ENCODE results near the gene MAP3K6.

MAP3K6 gene

GRCh38 chr1:27400963-27401341, 34.2 kb upstream of the MAP3K6 start:
- TF ChIP-seq GATA1 (IDR thresholded peaks at IDR 0.05; ENCODE audit: low read depth, low read length) (no peak), POLR2A (IDR thresholded peaks at IDR 0.05; ENCODE audit: low read length) (no peak)
- DNase-seq = no peak

GRCh38 chr1:27400082-27400962, 33.6 kb upstream of the MAP3K6 start:
- DNase-seq = no peak
- TF ChIP-seq POLR2A (IDR thresholded peaks at IDR 0.05; ENCODE audit: low read length) (peak; percentile 16), GATA1 (IDR thresholded peaks at IDR 0.05; ENCODE audit: low read depth, low read length) (no peak)

- no peak for DNase-seq
- TF ChIP-seq POLR2A (IDR thresholded peaks at IDR 0.05; ENCODE audit: low read length) = no peak
- no peak for TF ChIP-seq GATA1 (IDR thresholded peaks at IDR 0.05; ENCODE audit: low read depth, low read length)
These were observed 32.7 kb upstream of the MAP3K6 start for GRCh38 chr1:27399251-27400025.

- no peak for TF ChIP-seq POLR2A (IDR thresholded peaks at IDR 0.05; ENCODE audit: low read length)
- TF ChIP-seq GATA1 (IDR thresholded peaks at IDR 0.05; ENCODE audit: low read depth, low read length) = no peak
- DNase-seq = no peak
These were observed 31.8 kb upstream of the MAP3K6 start for GRCh38 chr1:27398405-27399149.

GRCh38 chr1:27397749-27398148, 31.0 kb upstream of the MAP3K6 start:
- no peak for DNase-seq
- no peak for TF ChIP-seq POLR2A (IDR thresholded peaks at IDR 0.05; ENCODE audit: low read length)

GRCh38 chr1:27397110-27397509, 30.3 kb upstream of the MAP3K6 start:
- TF ChIP-seq POLR2A (IDR thresholded peaks at IDR 0.05; ENCODE audit: low read length) = no peak
- no peak for TF ChIP-seq GATA1 (IDR thresholded peaks at IDR 0.05; ENCODE audit: low read depth, low read length)
- DNase-seq = no peak

- TF ChIP-seq POLR2A (IDR thresholded peaks at IDR 0.05; ENCODE audit: low read length) (no peak), GATA1 (IDR thresholded peaks at IDR 0.05; ENCODE audit: low read depth, low read length) (no peak)
- DNase-seq = peak in 1 of 2 experiments; percentile 85
These were observed 28.9 kb upstream of the MAP3K6 start for GRCh38 chr1:27395441-27396195.

- TF ChIP-seq POLR2A (IDR thresholded peaks at IDR 0.05; ENCODE audit: low read length) (no peak), GATA1 (IDR thresholded peaks at IDR 0.05; ENCODE audit: low read depth, low read length) (no peak)
- no peak for DNase-seq
These were observed 28.2 kb upstream of the MAP3K6 start for GRCh38 chr1:27394925-27395324.

- TF ChIP-seq GATA1 (IDR thresholded peaks at IDR 0.05; ENCODE audit: low read depth, low read length) (no peak), POLR2A (IDR thresholded peaks at IDR 0.05; ENCODE audit: low read length) (no peak)
- no peak for DNase-seq
These were observed 27.5 kb upstream of the MAP3K6 start for GRCh38 chr1:27394282-27394658.

- no peak for TF ChIP-seq POLR2A (IDR thresholded peaks at IDR 0.05; ENCODE audit: low read length)
- TF ChIP-seq GATA1 (IDR thresholded peaks at IDR 0.05; ENCODE audit: low read depth, low read length) = no peak
These were observed 27.0 kb upstream of the MAP3K6 start for GRCh38 chr1:27393641-27394281.

GRCh38 chr1:27392778-27393635, 26.2 kb upstream of the MAP3K6 start:
- TF ChIP-seq GATA1 (IDR thresholded peaks at IDR 0.05; ENCODE audit: low read depth, low read length) (no peak), POLR2A (IDR thresholded peaks at IDR 0.05; ENCODE audit: low read length) (peak; percentile 21)

More at GRCh38 chr1:27393641-27394281, 27.0 kb upstream of the MAP3K6 start:
- no peak for DNase-seq

More at GRCh38 chr1:27392778-27393635, 26.2 kb upstream of the MAP3K6 start:
- DNase-seq = peak in 1 of 2 experiments; percentile 65
